ENCODE measurements around the gene OR2D2. TPM values are rescaled to one million over a fixed set of nuclear protein-coding genes. Genes with fewer than 3 reads are reported as not detected.

The OR2D2 gene
- total and polyA plus RNA-seq, 2 donors (not counting 1 experiment from before 2014, with no cell fraction given), result not detected

- Mint-ChIP-seq H3K4me1 (no peaks in the 10 kb centered on the region), H3K4me3 (no peak overlapping the region), H3K27me3 (peaks cover 10% of the 10 kb centered on the region), H3K9me3 (ENCODE audit: insufficient read depth) (no peaks in the 10 kb centered on the region), H3K27ac (no peak overlapping the region)
- Histone ChIP-seq H3K79me2 (ENCODE audit: control insufficient read depth, insufficient read depth, low read length) (no peaks in the 10 kb centered on the region), H3K4me2 (replicated peaks; ENCODE audit: low read depth, low read length, poor library complexity, severe bottlenecking) (no peak overlapping the region), H2AFZ (ENCODE audit: insufficient read depth, low read depth, low read length, poor library complexity, severe bottlenecking) (no peak overlapping the region), H3K9ac (ENCODE audit: low read length) (no peak overlapping the region), H3K4me3 (ENCODE audit: control extremely low read depth in 1 of 5, extremely low read depth in 1 of 5, insufficient read depth in 1 of 5, low read depth in 2 of 5, low read length in 4 of 5) (no peak overlapping the region), H3K9me3 (ENCODE audit: control extremely low read depth in 1 of 3, control insufficient read depth in 2 of 3, insufficient read depth in 1 of 3, low read length in 2 of 3) (peaks cover 0 to 2% (median 0%) of the 10 kb centered on the region in 3 donors), H3K27ac (ENCODE audit: low read length in 2 of 2) (no peak overlapping the region), H3K27me3 (replicated peaks in 1 of 4; ENCODE audit: control extremely low read depth in 1 of 4, control insufficient read depth in 3 of 4, insufficient read depth in 4 of 4, low read length in 3 of 4) (peaks cover 0 to 6% (median 0%) of the 10 kb centered on the region in 4 experiments), H4K20me1 (ENCODE audit: control insufficient read depth, insufficient read depth, low read length, poor library complexity, severe bottlenecking) (no peaks in the 10 kb centered on the region), H3K4me1 (ENCODE audit: control insufficient read depth in 2 of 2, insufficient read depth in 2 of 2, low read length in 2 of 2) (no peaks in the 10 kb centered on the region), H3K36me3 (replicated peaks in 1 of 2; ENCODE audit: control extremely low read depth in 1 of 2, control insufficient read depth in 1 of 2, extremely low read depth in 1 of 2, insufficient read depth in 2 of 2, low read length in 1 of 2) (no peaks in the 10 kb centered on the region)
- CTCF ChIA-PET, result no interaction called here
- POLR2A ChIA-PET, result no interaction called here
- ATAC-seq (ENCODE audit: low read depth), result no peak
- TF ChIP-seq CTCF (IDR thresholded peaks at IDR 0.05) (no peak), EZH2 (IDR thresholded peaks at IDR 0.05; ENCODE audit: borderline replicate concordance, insufficient read depth, low read depth, low read length, poor library complexity, severe bottlenecking) (no peak)
- intact Hi-C loops (cut with micrococcal nuclease), result no loop called here
- DNase-seq, result no peak
Observed at GRCh38 chr11:6882751-6883150, 9.5 kb downstream of the OR2D2 start.

- H3K27ac ChIP-seq (ENCODE audit: low read length in 2 of 2), result no peak overlapping the region
- Mint-ChIP-seq H3K4me3 (no peak overlapping the region), H3K9me3 (ENCODE audit: insufficient read depth) (no peaks in the 10 kb centered on the region), H3K4me1 (no peaks in the 10 kb centered on the region), H3K27ac (no peak overlapping the region), H3K27me3 (peaks cover 8% of the 10 kb centered on the region)
- DNase-seq, result no peak
- peaks cover 0 to 6% (median 0%) of the 10 kb centered on the region in 4 experiments for H3K27me3 ChIP-seq (replicated peaks in 1 of 4; ENCODE audit: control extremely low read depth in 1 of 4, control insufficient read depth in 3 of 4, insufficient read depth in 4 of 4, low read length in 3 of 4)
- CTCF ChIA-PET, result interaction anchor here (1.2 kb wide), 1 partner anchor 65 kb away, joined by 3 read pairs; no protein-coding TSS in a partner anchor
- no peak overlapping the region for H3K4me2 ChIP-seq (replicated peaks; ENCODE audit: low read depth, low read length, poor library complexity, severe bottlenecking)
- POLR2A ChIA-PET, result no interaction called here
- intact Hi-C loops (cut with micrococcal nuclease), result no loop called here
- H3K4me3 ChIP-seq (ENCODE audit: control extremely low read depth in 1 of 5, extremely low read depth in 1 of 5, insufficient read depth in 1 of 5, low read depth in 2 of 5, low read length in 4 of 5), result no peak overlapping the region
- no peak overlapping the region for H3K9ac ChIP-seq (ENCODE audit: low read length)
- WGBS (ENCODE audit: insufficient coverage), result 89% methylated on average over 3 of the region's 3 CpGs
- H3K79me2 ChIP-seq (ENCODE audit: control insufficient read depth, insufficient read depth, low read length), result no peaks in the 10 kb centered on the region
- TF ChIP-seq EZH2 (IDR thresholded peaks at IDR 0.05; ENCODE audit: borderline replicate concordance, insufficient read depth, low read depth, low read length, poor library complexity, severe bottlenecking), result no peak
- no peak for TF ChIP-seq CTCF (IDR thresholded peaks at IDR 0.05)
- no peaks in the 10 kb centered on the region for H3K36me3 ChIP-seq (replicated peaks in 1 of 2; ENCODE audit: control extremely low read depth in 1 of 2, control insufficient read depth in 1 of 2, extremely low read depth in 1 of 2, insufficient read depth in 2 of 2, low read length in 1 of 2)
- H2AFZ ChIP-seq (ENCODE audit: insufficient read depth, low read depth, low read length, poor library complexity, severe bottlenecking), result no peak overlapping the region
- no peak for ATAC-seq (ENCODE audit: low read depth)
- H3K4me1 ChIP-seq (ENCODE audit: control insufficient read depth in 2 of 2, insufficient read depth in 2 of 2, low read length in 2 of 2), result no peaks in the 10 kb centered on the region
- H4K20me1 ChIP-seq (ENCODE audit: control insufficient read depth, insufficient read depth, low read length, poor library complexity, severe bottlenecking), result no peaks in the 10 kb centered on the region
- H3K9me3 ChIP-seq (ENCODE audit: control extremely low read depth in 1 of 3, control insufficient read depth in 2 of 3, insufficient read depth in 1 of 3, low read length in 2 of 3), result peaks cover 0 to 3% (median 0%) of the 10 kb centered on the region in 3 donors
Observed at GRCh38 chr11:6876914-6877313, 15.4 kb downstream of the OR2D2 start.

Data from B cell (primary cell).